ENCODE measurements around the gene EWSR1.
A peak's percentile ranks its signal among the peaks of the same experiment; 100 is the strongest.

Gene EWSR1

GRCh38 chr22:29310065-29310862 is 42.2 kb downstream of the EWSR1 start:
- TF ChIP-seq POLR2A (IDR thresholded peaks at IDR 0.05; ENCODE audit: low read length) (no peak), GATA1 (IDR thresholded peaks at IDR 0.05; ENCODE audit: low read depth, low read length) (no peak)
- DNase-seq = peak in 1 of 2 experiments; percentile 45

GRCh38 chr22:29310863-29311339 is 42.8 kb downstream of the EWSR1 start:
- DNase-seq = peak; percentile 92 to 95
- TF ChIP-seq GATA1 (IDR thresholded peaks at IDR 0.05; ENCODE audit: low read depth, low read length) (no peak), POLR2A (IDR thresholded peaks at IDR 0.05; ENCODE audit: low read length) (no peak)

GRCh38 chr22:29311464-29312217 is 43.6 kb downstream of the EWSR1 start:
- TF ChIP-seq POLR2A (IDR thresholded peaks at IDR 0.05; ENCODE audit: low read length) = no peak
- no peak for TF ChIP-seq GATA1 (IDR thresholded peaks at IDR 0.05; ENCODE audit: low read depth, low read length)
- DNase-seq = no peak

GRCh38 chr22:29312218-29313125 is 44.4 kb downstream of the EWSR1 start:
- DNase-seq = peak in 1 of 2 experiments; percentile 37
- TF ChIP-seq GATA1 (IDR thresholded peaks at IDR 0.05; ENCODE audit: low read depth, low read length) (no peak), POLR2A (IDR thresholded peaks at IDR 0.05; ENCODE audit: low read length) (no peak)

GRCh38 chr22:29313126-29313575 is 45.1 kb downstream of the EWSR1 start:
- TF ChIP-seq POLR2A (IDR thresholded peaks at IDR 0.05; ENCODE audit: low read length) (peak; percentile 42), GATA1 (IDR thresholded peaks at IDR 0.05; ENCODE audit: low read depth, low read length) (no peak)
- DNase-seq = peak; percentile 86 to 88

- TF ChIP-seq POLR2A (IDR thresholded peaks at IDR 0.05; ENCODE audit: low read length) (no peak), GATA1 (IDR thresholded peaks at IDR 0.05; ENCODE audit: low read depth, low read length) (no peak)
- peak; percentile 32 to 33 for DNase-seq
Observed at GRCh38 chr22:29313576-29314466, 45.8 kb downstream of the EWSR1 start.

- TF ChIP-seq POLR2A (IDR thresholded peaks at IDR 0.05; ENCODE audit: low read length) (no peak), GATA1 (IDR thresholded peaks at IDR 0.05; ENCODE audit: low read depth, low read length) (no peak)
Observed at GRCh38 chr22:29314537-29315285, 46.6 kb downstream of the EWSR1 start.

GRCh38 chr22:29315286-29316140 is 47.4 kb downstream of the EWSR1 start, which contains the start of gene RASL10A:
Gene RASL10A, minus strand, starts transcription at chr22:29315697. Its CDS starts 451 bp downstream, at chr22:29315246.
- peak; percentile 39 to 41 for DNase-seq
- no peak for TF ChIP-seq POLR2A (IDR thresholded peaks at IDR 0.05; ENCODE audit: low read length)
- no peak for TF ChIP-seq GATA1 (IDR thresholded peaks at IDR 0.05; ENCODE audit: low read depth, low read length)

More at GRCh38 chr22:29314537-29315285, 46.6 kb downstream of the EWSR1 start:
- peak; percentile 45 for DNase-seq

- no peak for TF ChIP-seq GATA1 (IDR thresholded peaks at IDR 0.05; ENCODE audit: low read depth, low read length)
- no peak for DNase-seq
Observed at GRCh38 chr22:29316141-29316828, 48.2 kb downstream of the EWSR1 start.

- TF ChIP-seq GATA1 (IDR thresholded peaks at IDR 0.05; ENCODE audit: low read depth, low read length) (no peak), POLR2A (IDR thresholded peaks at IDR 0.05; ENCODE audit: low read length) (no peak)
- DNase-seq = no peak
Observed at GRCh38 chr22:29317827-29318454, 49.9 kb downstream of the EWSR1 start.

Data from erythroblast (primary cell).